Superior temporal gyrus (tissue), 1 donor: ENCODE data around the gene RAB15.

Experiments used
- DNase-seq: peaks from one replicate; pipeline ENCODE4 v3.0.0-alpha.2; 2016; ENCODE audit errors: extremely low spot score

Gene RAB15

DNA sequence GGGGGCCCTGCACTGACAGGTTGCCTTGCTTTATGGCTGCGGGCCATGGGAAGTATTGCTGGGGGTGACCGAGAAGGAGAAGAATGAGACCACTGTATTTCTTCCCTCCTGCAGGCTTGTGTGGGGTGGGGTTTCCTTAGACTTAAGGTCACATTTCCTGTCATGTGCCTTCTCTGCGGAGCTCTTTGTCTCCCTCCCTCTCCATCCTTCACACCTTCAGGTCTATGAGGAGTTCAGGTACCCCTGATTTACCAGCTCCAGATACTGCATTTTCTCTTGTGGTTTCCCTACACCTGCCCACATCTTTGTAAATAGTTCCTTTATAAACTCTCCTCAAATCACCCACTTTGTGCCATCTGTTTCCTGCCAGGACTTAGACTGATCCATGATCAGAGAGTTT is 18.2 kb upstream of the RAB15 start:
- no peak for DNase-seq

DNA sequence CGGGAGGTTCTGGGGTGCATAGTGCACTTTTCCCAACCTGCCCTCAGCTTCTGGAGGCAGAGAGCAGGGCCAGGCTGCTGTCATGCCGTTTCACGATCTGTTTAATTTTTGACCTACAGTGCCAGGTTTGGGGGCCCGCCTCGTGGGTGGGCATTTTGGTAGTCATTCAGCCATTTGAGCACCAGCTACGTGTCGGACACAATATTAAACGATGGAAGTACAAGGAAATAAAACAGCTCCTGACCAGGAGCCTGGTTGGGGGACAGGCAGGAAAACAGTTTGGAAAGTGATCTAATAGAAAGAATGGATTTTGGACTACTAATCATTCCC is 15.3 kb upstream of the RAB15 start:
- DNase-seq = no peak

DNA sequence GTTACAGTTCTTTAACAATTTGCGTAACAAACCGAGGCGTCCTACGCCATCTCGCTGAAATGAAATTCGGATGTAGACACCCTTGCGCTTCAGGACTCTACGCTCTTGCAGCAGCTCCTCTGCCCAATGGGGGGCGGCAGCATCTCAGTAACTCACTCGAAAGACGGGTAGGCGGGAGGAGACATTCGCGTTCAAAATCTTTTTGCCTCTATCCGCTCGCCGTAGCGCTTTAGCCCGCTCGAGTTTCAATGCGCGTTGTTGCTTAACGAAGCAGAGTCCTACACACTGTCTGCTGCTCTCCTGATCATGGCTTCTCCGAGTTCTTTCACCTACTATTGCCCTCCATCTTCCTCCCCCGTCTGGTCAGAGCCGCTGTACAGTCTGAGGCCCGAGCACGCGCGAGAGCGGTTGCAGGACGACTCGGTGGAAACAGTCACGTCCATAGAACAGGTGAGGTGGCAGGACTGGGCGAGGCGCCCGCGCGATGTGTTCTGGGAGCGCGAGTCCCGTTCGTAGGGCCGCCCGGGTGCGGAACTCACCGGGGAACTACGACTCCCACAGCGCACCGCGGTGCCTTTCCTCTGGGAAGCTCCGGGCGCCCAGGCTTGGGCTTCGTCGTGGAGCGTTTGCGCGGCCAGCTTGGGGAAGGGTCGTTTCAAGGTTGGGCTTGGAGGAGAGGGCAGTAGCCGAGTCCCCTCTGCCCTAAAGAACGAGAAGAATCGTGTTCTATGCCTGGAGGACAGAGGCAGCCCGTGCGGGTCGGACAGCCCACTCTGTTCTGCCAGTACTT is 14.7 kb upstream of the RAB15 start, which contains the start of gene FNTB:
Gene FNTB (plus strand): TSS at position 248 of the 790 bp plus-strand sequence. CDS start 59 bp downstream, at position 307.
- peak; percentile 99 for DNase-seq

DNA sequence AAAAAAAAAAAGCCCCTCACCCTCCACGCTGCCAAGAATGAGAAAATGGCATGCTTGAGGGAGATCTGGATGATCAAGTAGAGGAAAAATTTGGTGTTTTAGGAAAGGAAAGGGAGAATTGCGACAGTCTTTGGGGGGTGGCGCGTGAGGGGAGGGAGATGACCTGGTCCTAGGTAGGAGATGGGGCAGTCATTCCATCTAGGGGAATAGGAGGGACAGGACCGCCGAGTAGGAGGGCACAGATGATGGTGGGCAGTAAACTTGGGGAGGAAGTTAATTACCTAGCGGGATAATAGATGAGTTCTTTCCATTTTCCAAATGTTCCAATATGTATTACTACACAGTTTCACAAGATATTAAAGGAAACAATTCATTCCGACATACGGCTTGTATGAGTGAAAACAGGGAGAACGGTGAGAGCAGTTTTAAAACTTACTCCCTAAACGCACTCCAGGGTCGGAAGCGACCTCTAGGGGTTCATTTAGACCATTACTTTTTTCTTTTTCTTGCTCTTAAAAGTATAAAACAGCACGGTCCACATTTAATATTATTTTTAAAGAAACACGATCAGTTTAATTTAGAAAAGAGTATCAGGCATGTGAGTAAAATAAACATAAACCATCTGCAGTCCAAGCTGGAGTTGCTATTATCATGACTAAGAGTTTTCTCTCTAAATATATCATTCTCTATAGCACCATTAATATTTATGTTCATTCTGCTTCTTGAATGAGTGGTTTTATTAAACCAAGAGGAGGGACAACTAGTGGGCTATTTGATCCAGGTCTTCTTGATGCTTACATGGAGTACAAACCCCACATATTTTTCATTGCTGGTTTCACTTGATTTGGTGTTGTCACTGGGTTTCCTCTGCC is 11.5 kb upstream of the RAB15 start:
- peak; percentile 84 for DNase-seq

DNA sequence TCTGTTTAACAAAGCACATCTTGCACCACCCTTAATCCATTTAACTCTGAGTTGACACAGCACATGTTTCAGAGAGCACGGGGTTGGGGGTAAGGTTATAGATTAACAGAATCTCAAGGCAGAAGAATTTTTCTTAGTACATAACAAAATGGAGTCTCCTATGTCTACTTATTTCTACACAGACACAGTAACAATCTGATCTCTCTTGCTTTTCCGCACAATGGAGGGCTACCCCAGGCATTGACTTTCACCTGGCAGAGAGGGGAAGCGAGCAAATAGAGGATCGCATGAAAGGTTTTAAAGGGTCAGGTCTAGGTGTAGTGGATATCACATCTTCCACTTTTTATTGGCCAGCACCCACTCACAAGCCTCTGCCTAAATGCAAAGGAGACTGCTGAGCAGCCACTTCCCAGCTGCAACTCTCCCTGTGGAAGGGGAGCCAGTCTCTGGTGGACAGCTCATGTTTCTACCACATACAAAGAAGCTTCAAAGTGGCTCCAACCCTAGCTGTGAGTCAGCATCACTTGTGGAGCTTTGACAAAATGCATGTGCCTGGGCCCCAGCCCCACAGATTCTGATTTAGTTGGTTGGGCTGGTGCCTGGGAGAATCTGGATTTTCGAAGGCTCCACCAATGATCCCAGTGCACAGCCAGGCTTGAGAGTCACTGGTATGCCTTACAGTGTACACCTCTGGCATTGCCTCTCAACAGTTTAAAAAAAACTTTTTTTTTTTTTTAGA is 7.4 kb upstream of the RAB15 start:
- no peak for DNase-seq

GRCh38 chr14:64974563-64974962 is 2.4 kb upstream of the RAB15 start:
- DNase-seq = no peak

DNA sequence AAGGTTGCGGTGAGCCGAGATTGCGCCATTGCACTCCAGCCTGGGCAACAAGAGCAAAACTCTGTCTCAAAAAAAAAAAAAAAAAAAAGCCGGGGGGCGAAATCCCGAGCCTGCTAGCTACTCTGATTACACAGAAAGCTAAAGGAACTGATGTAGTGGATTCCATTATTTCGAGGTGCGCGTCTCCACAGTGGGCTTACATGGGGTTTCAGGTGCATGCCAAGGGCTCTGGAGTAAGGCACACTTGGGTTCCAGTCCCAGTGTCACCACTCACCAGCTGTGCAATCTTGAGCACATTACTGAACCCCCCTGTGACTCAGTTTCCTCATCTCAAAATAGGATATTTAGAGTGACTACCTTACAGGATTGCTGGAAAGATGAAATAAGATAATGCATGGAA is 1.7 kb upstream of the RAB15 start:
- DNase-seq = no peak

- DNase-seq = no peak
These were observed 898 bp upstream of the RAB15 start for GRCh38 chr14:64973026-64973442.

DNA sequence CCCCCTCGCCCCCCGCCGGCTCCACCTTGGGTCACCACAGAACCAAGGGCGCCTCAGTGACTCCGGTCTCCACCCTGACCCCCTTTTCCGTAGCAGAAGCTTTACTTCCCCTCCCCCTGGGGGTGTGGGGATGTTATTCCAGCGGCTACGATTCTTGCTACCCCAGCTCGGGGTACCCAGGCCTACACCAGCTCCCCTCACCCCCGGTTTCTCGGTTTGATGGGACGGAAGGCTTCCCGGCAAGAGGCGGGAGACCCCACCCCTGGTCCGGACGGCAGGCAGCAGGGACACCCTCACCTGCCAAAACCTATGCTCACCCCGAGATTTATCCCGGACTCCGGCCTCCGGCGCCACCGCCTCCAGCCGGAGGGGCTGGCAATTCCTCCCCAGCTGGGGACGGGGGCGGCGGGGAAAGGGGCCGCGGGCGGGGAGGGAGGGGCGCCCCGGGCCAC is 619 bp downstream of the RAB15 start:
- no peak for DNase-seq

DNA sequence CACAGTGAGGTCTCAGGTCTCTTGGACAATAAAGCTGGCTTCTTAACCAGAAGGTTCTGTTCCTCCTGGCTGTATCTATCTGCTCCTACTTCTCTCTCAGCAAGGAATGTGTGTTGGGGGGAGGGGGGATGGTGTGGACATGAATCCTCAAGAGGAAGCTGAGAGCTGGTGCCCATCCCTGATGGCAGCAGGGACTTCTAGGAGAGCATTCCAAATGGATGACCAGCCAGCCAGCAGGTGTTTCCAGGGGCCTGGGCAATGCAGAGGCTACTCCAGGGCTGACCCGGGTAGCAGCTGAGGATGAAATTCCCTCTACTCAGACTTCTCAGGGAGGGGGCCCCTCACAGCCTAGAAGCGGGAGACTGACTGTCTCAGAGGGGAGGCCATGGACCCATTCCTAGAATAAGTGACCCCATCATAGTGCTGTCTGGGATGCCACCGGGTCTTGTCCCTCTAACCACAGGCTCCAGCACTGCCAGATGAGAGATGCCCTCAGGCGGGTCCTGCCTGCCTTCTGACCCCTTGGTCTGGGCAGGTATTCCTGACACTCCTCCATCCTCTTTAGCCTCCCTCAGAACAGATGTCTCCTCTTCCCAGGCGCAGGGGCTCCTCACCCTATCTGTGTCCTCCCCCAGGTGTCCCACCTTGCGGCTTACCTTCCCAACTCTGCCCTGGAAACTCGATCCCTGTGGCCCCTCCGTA is 1.2 kb downstream of the RAB15 start:
- DNase-seq = no peak

DNA sequence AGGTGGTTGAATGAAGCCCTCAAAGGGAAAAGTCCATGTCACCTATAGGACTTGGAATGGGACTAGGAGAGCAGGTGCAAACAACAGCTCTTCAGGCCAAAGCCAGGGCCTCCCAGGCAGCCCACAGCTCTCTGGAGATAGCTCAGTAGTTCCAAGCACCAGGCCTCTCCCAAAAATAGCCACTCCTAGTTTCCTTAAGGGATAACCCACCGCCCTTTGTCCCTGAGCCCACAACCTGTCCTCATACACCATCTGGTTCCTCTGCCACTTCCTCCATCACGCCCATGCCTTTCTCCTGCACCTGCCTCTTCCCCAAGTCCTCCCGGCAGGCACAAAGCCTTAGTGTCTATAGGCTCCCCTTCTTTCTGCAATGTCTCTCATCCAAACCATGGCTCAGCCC is 2.1 kb downstream of the RAB15 start:
- DNase-seq = no peak

DNA sequence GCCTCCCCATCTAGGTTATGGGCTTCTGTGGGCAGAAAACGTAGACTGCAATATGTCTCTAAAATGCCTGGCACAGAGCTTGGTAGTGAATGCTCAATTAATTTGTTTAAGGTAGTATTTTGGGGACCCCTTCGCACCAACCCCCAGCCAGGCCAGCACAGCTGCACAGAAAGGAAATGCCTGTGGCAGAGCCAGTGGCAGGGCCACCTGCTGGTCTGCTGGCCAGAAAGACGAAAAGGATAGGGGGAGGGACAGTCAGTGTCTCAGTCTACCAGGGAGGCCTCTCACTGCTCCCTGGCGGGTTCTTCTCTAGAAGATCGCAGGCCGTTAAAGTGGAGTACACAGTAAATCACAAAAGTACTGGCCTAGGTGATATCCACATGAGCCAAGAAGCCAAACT is 3.5 kb downstream of the RAB15 start:
- no peak for DNase-seq

DNA sequence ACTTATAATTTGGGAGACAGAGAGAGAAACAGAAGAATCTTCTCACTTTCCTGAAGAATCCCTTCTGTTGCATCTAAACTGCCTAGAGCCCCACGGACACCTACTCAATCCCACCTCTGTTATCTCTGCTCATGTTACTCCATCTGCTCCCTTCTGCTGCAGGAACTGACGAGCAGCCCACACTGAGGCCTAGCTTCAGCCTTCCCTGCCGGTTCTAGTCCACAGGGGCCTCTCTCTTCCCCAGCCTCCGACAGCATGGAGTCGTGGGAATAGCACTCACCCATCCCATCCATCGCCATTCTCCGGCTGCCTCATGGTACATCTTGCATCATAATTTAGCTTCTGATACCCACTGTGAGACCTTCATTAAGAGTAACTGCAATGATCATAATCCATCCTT is 4.0 kb downstream of the RAB15 start:
- DNase-seq = peak; percentile 51

DNA sequence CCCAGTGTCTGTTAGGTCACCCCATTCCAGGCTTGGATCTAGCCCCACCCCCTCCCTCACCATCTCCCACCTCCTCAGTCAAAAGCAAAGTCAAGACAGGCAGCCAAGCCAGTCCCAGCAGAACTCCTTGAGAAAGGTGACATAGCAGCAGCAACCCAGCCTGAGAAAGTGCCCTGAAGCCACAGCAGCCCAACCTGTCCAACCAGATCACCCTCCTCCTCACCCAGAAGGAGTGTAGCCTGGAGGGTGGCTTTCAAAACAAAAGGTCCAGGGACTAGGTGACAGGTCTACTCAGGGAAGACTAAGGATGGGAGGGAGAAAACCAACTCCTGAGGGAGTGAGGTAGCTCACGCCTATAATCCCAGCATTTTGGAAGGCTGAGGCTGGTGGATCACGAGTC is 5.2 kb downstream of the RAB15 start:
- DNase-seq = no peak

GRCh38 chr14:64965356-64966000 is 6.7 kb downstream of the RAB15 start:
- DNase-seq = no peak

GRCh38 chr14:64963611-64964010 is 8.5 kb downstream of the RAB15 start:
- no peak for DNase-seq

- DNase-seq = no peak
These were observed 11.3 kb downstream of the RAB15 start for GRCh38 chr14:64960762-64961276.

GRCh38 chr14:64958743-64959142 is 13.4 kb downstream of the RAB15 start:
- no peak for DNase-seq

DNA sequence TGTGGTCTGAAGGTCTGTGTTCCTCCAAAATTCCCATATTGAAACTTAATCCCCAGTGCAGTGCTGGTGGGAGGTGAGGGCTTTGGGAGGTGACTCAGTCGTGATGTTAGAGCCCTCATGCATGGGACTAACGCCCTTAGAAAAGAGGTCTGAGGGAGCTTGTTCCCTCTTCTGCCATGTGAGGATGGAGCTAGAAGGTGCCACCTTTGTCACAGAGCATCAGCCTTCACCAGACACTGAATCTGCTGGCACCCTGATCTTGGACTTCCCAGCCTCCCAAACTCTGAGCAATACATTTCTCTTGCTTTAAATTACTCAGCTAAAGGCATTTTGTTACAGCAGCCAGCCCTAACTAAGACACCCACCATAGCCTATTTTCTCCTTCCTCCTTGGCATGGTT is 13.9 kb downstream of the RAB15 start:
- no peak for DNase-seq

DNA sequence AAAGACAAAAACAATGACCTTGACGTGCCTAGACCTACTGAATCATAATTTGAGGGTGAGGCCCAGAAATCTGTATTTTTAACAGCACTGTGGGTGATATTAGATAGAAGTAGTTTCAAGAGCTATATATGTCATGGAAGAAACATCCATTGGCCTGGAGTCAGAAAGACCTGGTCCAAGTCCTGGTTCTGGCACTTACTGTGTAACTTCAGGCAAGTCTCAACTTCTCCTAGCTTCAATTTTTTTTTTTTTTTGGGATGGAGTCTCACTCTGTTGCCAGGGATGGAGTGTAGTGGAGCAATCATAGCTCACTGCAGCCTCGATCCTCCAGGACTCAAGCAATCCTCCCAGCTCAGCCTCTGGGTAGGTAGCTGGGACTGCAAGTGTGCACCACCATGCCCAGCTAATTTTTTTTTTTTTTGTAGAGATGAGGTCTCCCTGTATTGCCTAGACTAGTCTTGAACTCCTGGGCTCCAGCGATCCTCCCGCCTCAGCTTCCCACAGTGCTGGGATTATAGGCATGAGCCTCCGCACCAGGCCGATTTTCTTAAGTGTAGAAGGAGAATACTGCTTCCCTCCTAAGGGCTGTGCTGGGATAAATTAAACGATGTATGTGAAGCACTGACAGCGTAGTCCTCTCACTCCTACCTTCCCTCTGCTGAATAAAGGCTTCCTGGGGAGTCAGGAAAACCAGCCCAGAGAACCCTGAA is 15.3 kb downstream of the RAB15 start:
- DNase-seq = no peak
